HG03175 (cell line): ENCODE results near the gene PSMA6.
"Not testable (repeated sequence)": the region's sequence is repeated elsewhere in the genome, so short reads cannot be mapped to it uniquely, and the experiment has no call there.

ENCODE experiments used
- ATAC-seq: cut with Tn5 transposase; IDR thresholded peaks from one replicate; pipeline ENCODE4 v1.9.1; 2021; ENCODE audit warnings: mild to moderate bottlenecking, moderate library complexity; ENCODE audit not compliant: unreplicated experiment

PSMA6 gene

DNA sequence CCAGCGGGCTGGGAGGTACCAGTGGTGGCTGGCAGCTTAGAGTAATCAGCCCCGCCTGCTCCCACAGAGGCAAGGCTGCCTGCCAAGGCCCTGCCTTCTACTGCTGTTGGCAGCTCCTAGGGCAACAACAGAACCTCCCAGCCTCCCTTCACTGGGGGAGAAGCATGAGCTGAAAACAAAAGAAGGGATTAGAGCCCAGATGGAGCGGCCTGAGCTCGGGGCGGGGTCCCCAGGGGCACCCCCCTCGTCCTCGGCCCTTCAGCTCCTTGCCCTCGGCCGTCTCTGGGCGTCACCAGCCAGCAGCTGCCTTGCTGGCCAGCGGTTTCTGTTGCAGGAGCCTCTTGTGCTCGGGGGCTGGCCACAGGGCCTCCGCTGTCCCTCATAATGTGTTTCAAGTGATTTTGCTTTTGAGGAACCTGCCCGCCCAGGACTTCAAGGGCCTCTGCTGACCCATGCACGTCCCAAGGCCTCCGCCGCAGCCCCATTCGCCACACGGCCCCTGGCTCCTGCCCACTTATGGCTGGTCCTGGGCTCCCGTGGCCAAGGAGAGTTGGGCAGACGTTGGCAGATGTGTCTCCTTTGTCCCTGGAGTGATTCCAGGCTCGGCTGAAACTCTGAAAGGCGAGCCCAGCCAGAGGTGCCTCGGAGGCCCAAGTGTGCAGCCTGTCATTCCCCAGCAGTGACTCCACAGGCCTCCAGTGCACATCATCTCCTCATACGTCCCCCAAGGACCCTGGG, 49.7 kb downstream of the PSMA6 start:
- no peak for ATAC-seq

DNA sequence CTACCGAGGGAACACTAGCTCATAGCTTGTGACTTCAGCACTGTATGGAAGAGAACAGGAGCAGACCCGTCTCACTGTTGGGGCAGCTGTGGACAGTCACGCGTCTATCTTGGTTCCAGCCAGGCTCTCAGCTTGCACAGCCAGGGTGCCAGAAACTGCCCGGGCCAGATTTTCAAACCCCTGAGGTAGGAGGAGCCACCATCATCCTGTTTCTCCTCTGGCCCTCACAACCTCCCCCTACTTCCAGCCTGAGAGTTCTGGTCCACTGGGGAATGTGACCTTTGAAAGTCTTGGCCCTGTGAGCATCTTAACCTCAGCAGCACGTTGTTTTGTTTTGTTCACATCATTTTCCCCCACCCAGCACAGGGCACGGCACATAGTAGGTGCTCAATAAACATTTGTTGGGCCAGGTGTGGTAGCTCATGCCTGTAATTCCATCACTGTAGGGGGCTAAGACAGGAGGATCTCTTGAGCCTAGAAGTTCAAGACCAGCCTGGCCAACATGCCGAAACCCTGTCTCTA, 50.4 kb downstream of the PSMA6 start:
- ATAC-seq = no peak

DNA sequence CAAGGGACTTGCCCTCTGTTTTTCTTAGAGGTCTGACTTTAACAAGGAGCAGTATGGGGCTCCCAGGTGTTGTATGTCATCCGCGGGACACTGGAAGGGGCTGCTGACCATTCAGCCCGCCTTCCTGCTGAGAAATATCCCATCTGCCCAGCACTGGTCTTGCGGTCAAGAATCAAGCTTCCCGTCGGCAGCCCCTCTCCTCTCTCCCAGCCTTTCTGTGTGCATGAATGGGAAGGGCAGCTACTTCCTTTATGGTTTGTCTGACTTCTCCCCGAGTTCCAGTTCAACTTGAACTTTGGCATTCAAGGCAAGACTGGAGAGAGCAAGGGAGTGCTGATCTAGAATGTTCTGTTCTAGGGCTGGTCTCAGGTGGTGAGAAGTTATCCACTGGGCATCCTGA, 51.5 kb downstream of the PSMA6 start:
- ATAC-seq = no peak

DNA sequence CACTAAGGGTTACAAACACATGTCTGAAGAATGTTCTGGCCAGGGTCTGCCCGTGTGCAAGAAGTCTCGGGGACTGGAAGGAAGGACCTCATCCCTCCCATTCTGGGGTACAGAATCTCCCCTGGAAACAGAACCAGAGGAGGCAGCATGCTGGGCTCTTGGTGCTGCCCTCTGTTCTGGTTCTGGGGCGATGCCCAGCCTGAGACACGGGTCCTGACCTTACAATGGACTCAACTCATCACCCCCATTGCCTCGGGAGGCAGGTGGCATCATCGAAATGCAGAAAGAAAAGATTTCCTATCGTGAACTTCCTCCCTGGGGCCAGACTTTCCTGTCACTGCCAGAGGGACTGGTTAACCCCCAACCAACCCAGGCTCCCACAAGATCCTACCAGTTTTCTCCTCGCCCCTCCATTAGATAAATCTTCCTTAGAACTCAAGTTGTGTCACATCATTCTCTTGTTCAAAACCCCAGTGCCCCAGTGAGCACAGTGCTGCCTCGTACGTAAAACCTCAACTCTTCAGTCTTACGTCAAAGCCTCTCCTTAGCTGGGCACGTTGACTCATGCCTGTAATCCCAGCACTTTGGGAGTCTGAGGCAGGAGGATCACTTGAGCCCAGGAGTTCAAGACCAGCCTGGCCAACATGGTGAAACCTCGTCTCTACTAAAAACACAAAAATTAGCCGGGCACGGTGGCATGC, 52.1 kb downstream of the PSMA6 start:
- no peak for ATAC-seq

DNA sequence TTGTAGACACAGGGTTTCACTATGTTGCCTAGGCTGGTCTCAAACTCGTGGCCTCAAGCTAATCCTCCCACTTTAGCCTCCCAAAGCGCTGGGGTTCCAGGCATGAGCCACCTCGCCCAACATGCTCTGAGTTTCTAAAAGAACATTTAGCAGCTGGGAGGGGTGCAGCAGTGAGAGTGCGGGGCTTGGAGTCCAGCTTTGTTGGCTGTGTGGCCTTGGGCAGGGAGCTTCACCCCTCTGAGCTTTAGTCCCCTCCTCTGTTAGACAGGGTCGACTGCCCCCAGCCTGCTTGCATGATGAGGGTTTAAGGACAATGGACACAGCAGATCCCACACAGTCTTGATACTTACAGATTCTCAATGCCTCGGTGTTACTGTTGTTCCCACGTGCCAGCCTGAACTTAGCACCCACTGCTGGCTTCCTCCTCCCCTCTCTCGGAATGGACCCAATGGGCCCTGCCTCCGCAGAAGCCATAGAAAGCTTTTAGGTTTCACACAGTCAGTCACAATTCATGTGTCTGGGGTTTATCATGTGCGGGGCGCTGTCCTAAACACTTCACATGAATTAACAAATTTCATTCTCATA, 54.6 kb downstream of the PSMA6 start:
- ATAC-seq = no peak

DNA sequence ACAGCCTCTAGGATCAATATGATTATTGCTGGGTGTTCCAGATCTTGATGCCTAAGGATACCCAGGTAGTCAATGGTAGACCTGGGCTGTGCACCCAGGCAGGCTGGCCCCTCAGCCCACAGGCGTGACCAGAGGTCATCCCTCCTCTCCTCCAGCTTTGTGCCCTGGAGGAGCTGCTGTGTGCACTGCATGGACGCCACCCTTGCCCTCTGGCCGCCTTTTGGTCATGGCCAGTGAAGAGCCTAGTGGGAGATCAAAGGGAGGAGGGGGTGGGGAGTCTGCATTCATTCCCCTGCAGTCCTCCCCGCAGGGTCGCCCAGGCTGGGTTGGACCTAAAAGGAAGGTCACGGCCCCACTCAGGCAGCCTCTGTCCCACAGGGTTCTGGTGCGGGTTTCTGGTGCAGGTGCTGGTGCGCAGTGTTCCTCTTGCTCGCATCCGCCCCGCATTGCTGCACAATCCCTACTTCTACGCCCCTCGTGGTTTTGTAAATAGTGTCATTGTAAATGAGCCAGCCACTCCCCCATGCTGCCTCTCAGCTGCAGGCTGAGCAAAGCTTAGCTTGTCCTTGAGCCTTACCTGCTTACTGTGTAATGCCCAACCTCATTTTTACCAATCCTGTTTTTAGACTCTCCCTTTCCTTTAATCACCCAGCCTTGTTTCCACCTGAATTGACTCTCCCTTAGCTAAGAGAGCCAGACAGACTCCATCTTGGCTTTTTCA, 55.3 kb downstream of the PSMA6 start:
- no peak for ATAC-seq

DNA sequence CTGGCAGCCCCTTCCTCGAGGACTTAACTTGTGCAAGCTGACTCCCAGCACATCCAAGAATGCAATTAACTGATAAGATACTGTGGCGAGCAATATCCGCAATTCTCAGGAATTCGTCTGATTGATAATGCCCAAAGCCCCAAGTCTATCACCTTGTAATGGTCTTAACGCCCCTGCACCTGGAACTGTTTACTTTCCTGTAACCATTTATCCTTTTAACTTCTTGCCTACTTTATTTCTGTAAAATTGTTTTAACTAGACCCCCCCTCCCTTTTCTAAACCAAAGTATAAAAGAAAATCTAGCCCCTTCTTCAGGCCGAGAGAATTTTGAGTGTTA, 55.8 kb downstream of the PSMA6 start:
- ATAC-seq = not testable (repeated sequence)

DNA sequence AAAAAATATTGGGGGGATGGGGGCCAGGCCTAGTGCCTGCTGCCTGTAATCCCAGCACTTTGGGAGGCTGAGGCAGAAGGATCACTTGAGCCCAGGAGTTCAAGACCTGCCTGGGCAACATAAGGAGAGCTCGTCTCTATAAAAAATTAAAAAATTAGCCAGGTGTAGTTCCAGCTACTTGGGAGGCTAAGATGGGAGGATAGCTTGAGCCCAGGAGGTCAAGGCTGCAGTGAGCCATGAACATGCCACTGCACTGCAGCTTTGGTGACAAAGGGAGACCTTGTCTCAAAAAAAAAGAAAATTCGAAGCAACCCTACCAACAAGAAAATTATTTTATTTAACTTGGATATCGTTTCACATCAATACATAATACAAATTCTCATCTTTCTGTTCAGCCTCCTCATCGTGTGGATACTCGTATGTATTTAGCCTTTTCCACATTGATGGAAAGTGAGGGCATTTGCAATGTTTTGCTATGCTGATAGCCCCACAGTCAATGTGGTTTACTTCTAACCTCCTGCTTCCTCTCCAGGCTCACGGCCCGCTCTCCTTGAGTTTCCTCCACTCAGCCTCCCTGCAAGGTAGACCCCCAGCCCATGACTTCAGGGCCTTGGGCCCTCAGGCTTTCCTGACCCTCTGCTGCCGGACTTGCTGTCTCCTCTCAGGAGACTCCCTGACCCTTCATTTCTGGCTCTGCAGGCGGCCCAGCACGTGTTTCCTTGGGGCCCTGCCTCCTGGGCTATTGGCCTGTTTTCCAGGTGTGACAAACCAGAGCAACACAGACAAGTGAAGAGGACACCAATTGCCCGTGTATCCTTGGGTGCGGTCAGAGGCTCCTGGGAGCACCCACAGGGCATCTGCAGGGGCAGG, 57.5 kb downstream of the PSMA6 start:
- ATAC-seq = no peak

DNA sequence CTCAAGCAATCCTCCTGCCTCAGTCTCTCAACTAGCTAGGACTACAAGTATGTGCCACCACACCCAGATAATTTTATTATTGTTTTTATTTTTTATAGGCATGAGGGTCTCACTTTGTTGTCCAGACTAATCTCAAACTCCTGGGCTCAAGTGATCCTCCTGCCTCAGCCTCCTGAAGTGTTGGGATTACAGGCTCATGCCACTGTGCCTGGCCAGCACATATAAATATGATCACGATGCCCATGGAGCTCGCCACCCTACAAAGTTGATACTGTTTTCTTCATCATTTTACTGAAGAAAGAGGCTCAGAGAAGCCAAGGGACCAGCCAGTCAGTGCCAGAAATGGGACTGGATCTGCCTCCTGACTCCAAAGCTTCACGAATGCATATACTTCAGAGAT, 59.3 kb downstream of the PSMA6 start:
- ATAC-seq = no peak

DNA sequence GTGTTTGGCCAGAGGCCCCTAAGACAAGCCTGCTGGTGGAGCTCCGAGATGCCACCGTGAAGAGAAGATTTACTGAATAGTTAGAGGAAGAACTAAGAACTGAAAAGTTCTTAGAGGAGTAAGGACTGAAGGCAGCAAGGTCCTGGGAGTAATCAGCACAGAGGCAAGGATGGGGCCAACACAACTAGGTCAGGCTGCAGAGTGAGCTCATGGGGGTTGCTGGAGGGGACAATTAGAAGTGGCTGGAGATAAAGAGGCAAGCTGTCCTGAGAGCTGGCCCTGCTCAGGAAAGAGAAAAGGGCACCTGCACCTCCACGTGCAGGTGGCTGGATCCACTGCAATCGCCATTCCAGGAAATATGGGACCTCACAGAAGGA, 59.7 kb downstream of the PSMA6 start:
- ATAC-seq = no peak

DNA sequence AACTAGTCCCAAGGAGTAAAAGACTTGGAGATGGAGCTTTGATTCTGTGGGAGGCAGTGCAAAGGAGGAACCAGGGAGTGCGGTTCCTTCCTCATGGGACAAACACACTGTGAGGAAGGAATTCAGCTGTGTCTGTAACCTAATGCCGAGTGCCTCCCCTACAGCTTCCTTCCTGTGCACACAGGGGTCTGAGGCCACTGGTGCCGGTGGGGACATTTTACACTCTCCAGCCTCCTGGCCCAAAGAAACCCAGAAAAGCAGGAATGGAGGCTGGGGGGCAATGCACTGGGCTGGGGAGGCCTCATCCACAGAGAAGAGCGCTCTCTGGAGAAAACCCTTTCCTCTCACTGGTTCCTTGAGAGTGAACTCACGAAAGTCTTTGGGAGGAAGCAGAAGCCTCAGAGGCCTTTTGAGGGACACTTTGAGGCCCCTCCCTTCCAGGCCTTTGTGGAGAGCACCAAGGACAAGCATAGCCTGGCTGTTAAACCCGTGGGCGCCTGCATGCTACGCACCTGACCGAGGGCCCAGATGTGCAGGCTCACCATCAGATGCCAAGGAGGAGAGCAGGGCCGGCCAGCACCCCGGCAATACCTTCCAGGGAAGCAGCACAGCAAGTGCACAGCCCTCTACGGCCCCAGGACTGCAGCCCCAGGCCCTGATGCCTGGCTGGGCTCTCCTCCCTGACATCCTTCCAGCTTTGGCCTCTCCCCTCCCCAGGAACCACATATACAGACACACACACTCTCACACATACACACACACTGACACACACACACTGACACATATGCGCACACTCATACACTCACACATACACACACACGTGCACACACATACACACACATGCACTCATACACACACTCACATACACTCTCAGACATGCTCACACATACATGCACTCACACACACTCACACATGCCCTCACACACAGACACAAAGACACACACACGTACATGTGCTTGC, 60.4 kb downstream of the PSMA6 start:
- no peak for ATAC-seq

DNA sequence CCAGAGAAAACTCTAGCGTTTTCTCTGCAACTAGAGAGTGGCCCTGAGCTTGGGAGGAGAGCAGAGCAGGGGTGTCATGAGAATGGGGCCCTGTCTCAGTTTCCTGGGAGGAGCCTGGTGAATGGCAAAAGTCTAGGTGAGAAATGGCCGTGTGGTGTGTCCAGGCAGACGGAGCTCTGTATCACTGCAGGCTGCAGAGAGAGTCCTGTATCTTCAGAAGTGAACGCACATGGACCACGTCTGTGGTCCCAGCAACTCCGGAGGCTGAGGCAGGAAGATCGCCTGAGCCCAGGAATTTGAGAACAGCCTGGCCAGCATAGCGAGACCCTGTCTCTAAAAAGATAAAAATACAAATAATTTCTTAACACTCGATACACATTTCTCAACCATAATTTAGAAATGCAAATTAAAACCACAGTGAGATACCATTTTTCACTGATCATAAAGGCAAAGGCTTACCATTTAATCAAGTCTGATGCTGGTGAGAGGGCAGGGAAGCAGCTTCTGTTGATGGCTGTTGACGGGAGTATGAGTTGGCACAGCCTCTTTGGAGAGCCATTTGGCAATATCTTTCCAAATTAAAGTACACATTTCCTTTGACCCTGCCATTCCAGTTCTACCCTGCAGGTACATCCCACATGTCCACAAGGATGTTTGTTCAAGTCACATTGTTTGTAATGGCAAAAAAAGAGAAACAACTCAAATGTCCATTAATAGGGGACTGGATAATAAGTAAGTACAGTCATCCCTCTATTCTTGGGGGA, 61.4 kb downstream of the PSMA6 start:
- ATAC-seq = no peak

DNA sequence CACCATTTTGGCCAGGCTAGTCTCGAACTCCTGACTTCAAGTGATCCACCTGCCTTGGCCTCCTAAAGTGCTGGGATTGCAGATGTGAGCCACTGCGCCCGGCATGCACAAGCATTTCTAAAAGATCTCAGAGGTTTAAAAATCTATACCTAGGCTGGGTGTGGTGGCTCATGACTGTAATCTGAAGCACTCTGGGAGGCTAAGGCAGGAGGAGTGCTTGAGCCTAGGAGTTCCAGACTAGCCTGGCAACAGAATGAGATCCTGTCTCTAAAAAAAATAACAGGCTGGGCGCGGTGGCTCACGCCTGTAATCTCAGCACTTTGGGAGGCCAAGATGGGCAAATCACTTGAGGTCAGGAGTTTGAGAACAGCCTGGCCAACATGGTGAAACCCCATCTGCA, 63.1 kb downstream of the PSMA6 start:
- not testable (repeated sequence) for ATAC-seq

DNA sequence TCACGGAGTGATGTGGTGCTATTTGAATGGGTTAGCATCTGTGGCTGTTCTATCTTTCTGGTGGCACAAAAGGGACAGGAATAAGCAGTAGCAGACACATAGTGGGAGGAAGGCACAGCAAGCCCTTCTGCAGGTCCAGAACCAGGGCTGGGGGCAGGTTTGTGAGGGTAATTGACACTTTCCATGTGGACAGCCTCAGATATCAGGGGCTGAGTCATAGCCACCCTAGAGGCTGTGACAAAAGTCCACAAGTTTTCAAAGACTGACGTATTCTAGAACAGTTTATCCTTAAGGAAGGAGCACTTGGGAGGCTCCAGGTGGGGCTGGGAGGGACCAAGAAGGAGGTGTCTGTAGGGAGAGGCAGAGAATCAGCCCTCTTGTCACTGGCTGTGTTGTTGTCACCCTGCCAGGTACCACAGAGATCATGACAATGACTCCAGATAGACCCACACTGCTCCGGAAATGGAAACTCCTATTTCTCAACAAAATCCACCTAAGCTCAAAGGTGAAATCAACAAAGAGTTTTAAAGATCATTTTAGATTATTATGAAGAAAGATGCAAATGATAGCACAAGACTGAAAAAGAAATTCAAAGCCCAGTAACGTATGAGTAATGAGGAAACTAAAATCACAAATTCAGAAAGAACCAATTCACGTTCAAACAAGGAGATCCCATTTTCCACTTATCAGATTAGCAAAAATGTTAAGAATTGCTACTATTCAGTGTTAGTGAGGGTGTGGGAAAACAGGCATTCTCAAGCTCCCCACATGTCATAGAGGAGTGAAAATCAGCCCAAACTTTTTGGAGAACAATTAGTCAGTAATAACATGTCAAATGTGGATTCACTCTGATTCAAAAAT, 64.0 kb downstream of the PSMA6 start:
- ATAC-seq = peak; percentile 49

DNA sequence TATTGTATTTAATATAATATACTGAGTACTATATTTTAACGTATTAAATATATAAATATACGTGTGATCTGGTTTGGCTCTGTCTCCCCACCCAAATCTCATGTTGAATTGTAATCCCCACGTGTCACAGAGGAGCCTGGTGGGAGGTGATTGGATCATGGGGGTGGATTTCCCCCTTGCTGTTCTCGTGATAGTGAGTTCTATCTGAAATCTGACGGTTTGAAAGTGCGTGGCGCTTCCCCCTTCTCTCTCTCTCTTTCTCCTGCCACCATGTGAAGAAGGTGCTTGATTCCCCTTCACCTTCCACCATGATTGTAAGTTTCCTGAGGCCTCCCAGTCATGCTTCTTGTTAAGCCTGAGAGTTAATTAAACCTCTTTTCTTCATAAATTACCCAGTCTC, 67.5 kb downstream of the PSMA6 start:
- ATAC-seq = not testable (repeated sequence)

DNA sequence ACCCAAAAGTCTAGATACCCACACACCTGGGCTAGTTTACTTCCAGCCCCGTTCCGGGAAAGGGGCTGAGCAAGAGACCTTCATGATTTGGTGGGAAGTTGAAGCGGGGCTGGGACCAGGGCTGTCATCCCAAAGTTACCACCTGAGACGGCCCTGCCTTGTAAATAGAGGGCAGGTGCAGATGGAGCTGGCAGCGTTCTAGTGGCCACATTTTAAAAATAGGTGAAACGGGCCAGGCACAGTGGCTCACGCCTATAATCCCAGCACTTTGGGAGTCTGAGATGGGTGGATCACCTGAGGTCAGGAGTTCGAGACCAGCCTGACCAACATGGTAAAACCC, 68.9 kb downstream of the PSMA6 start:
- ATAC-seq = no peak

DNA sequence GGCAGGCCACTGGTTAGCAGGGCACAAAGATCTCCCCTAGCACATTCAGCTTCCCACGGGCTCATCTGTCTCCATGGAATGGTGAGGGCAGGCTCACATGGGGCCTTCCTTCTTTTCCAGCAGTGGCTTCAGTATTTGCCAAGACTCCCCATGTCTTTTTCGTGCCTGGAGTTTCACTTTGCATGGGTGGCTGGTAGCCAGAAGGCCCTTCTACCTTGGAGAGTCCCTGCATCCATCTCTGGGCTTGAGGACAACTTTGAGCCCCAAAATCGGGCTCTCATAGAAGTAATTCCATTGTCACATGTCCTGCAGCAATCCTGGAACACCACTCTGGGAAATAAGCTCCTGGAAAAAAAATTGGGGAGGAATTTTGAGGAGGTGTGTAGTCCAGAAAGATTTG, 70.3 kb downstream of the PSMA6 start:
- ATAC-seq = no peak

DNA sequence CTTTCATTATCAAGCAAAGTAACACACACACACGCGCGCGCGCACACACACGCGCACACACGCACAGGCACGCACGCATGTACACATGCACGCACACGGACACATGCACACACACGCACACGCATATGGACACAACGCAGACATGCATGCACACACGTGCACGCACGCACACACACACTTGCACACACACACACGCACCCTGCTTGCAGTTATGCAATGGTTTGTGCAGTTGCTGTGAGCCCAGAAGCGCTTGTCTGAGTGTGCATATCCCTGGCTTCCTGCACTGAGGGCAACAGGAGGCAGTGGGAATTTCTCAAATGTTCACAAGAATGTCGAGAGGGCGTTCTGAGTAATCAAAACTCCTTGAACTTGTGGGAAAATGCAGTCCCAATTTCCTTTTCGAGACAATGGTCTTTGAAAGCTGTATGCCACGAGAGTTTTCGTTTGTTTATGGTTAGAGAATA, 70.8 kb downstream of the PSMA6 start:
- ATAC-seq = no peak
